Hindlimb muscle (tissue), 1 donor: ENCODE measurements around the gene FAM120B. TPM values are rescaled to one million over a fixed set of nuclear protein-coding genes. Genes with fewer than 3 reads are reported as not detected.

ENCODE experiments used
- DNase-seq: peaks from one replicate; pipeline ENCODE4 v3.0.0-alpha.2; 2013
- polyA plus RNA-seq: library from polyadenylated mRNA; unstranded; fragments of 120-200 nt; gene quantifications from one replicate; pipeline ENCODE4 v1.2.1, GENCODE V29; 2013; ENCODE audit not compliant: insufficient read length

The FAM120B gene
- polyA plus RNA-seq, 1 donor: 24.8 TPM

- no peak for DNase-seq
Observed at GRCh38 chr6:170444056-170444591, 137.6 kb downstream of the FAM120B start.

- no peak for DNase-seq
Observed at GRCh38 chr6:170444811-170445211, 138.3 kb downstream of the FAM120B start.

GRCh38 chr6:170445487-170445886 lies 138.9 kb downstream of the FAM120B start:
- DNase-seq: peak; percentile 66

- DNase-seq: no peak
Observed at GRCh38 chr6:170445971-170446370, 139.4 kb downstream of the FAM120B start.

GRCh38 chr6:170446841-170447560 lies 140.4 kb downstream of the FAM120B start:
- DNase-seq: no peak

GRCh38 chr6:170447561-170447930 lies 141.0 kb downstream of the FAM120B start:
- no peak for DNase-seq

- DNase-seq: no peak
Observed at GRCh38 chr6:170448317-170448716, 141.8 kb downstream of the FAM120B start.

- DNase-seq: no peak
Observed at GRCh38 chr6:170448751-170449630, 142.4 kb downstream of the FAM120B start.

- DNase-seq: no peak
Observed at GRCh38 chr6:170449835-170450753, 143.5 kb downstream of the FAM120B start.

- DNase-seq: no peak
Observed at GRCh38 chr6:170450916-170451761, 144.6 kb downstream of the FAM120B start.

- no peak for DNase-seq
Observed at GRCh38 chr6:170451762-170452651, 145.4 kb downstream of the FAM120B start.

GRCh38 chr6:170452767-170453545 lies 146.4 kb downstream of the FAM120B start:
- DNase-seq: no peak

GRCh38 chr6:170453586-170454511 lies 147.3 kb downstream of the FAM120B start:
- no peak for DNase-seq

- DNase-seq: no peak
Observed at GRCh38 chr6:170454512-170455285, 148.1 kb downstream of the FAM120B start.

- DNase-seq: no peak
Observed at GRCh38 chr6:170455335-170455979, 148.9 kb downstream of the FAM120B start.

GRCh38 chr6:170456334-170456733 lies 149.8 kb downstream of the FAM120B start:
- DNase-seq: no peak
